Stimulated activated CD4-positive, alpha-beta T cell treated with anti-CD3 and anti-CD28 coated beads, TNF-alpha, amount 100 ng/mL, for 48 hours (primary cell): Measurements from ENCODE around the gene PSENEN.
A peak's percentile ranks its signal among the peaks of the same experiment; 100 is the strongest.

Source experiments
- DNase-seq, 3 donors: peaks; one replicate each; pipeline ENCODE4 v3.0.0-alpha.2; 2020; ENCODE audit warnings: low read depth in 3 of 3

The PSENEN gene

DNA sequence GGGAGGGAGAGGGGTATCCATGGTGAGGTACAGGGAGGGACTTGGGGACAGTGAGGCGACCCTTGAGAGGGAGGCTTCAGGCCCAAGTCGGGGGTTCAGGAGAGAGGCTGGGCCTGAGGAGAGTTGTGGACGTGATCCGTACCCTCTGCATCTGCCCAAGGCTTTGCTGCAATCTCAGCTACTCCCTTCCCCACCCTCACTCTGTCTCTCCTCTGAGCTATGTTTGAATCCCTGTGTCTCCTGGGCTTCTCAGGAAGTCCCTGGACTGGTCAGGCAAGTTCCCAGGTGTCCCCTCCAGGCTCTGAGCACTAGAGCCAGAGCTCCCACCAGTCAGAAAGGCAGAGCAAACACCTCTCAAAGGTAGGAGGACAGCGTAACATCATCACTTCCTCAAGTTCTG is 4.7 kb downstream of the PSENEN start:
- DNase-seq: no peak

DNA sequence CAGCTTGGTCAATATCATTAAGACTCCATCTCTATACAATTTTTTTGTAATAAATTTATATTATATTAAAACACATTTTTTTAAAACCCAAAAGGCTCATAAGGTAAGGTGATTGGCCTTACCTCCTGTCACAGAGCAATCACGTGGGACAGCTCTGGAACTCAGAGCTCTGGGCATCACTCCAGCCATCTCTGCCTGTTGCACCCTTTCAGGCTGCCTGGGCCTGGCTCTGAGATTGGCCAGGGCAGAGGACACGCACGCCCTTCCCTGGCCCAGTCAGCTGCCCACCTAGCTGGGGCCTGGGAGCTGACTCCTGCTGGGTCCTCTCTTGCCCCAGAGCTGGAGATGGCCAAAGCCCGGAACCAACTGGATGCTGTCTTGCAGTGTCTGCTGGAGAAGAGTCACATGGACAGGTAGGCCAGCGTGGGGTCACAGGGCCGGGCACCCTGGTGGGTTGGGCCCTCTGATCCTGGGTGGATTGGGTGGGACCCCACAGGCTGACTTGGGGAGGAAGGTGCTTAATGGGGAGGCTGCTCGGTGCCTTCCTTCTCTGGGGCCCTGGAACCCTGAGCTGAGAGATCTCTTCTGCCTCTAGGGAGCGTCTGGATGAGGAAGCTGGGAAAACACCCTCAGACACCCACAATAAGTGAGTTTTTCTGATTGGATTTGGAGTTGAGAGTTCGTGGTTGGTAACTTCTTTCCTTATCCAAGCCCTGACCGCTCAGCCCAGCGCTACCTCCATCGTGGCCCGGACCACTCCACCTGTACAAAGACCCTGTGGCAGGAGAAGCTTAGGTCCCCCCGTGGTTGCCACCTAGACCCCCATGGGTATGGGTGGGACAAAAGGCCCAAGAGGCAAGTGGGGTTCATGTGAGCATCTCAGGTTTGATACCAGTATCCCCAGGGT is 6.6 kb downstream of the PSENEN start:
- no peak for DNase-seq

DNA sequence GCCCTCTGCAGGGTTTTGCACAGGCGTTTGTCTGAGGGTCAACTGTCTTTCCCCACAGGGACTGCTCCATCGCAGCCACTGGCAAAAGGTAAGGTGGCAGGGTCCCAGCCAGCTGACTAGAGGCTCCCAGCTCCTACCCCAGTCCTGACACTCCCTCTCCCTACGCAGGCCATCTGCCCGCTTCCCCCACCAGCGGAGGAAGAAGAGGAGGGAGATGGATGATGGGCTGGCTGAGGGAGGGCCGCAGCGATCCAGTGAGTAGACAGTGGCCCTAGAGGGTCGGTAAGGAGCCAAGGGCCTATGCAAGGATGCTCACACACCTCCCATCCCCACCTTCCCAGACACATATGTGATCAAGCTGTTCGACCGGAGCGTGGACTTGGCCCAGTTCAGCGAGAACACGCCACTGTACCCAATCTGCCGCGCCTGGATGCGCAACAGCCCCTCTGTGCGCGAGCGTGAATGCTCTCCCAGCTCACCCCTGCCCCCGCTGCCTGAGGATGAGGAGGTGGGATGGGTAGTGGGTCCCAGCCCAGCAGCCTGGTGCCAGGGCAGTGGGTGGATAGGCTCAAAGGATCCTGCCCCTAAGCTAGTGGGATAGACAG is 7.4 kb downstream of the PSENEN start:
- no peak for DNase-seq

GRCh38 chr19:35753634-35754369 is 8.4 kb downstream of the PSENEN start:
- no peak for DNase-seq

GRCh38 chr19:35754370-35755130 is 9.1 kb downstream of the PSENEN start:
- DNase-seq: no peak

GRCh38 chr19:35755131-35755549 is 9.7 kb downstream of the PSENEN start:
- no peak for DNase-seq

GRCh38 chr19:35755550-35756376 is 10.3 kb downstream of the PSENEN start:
- DNase-seq: no peak

DNA sequence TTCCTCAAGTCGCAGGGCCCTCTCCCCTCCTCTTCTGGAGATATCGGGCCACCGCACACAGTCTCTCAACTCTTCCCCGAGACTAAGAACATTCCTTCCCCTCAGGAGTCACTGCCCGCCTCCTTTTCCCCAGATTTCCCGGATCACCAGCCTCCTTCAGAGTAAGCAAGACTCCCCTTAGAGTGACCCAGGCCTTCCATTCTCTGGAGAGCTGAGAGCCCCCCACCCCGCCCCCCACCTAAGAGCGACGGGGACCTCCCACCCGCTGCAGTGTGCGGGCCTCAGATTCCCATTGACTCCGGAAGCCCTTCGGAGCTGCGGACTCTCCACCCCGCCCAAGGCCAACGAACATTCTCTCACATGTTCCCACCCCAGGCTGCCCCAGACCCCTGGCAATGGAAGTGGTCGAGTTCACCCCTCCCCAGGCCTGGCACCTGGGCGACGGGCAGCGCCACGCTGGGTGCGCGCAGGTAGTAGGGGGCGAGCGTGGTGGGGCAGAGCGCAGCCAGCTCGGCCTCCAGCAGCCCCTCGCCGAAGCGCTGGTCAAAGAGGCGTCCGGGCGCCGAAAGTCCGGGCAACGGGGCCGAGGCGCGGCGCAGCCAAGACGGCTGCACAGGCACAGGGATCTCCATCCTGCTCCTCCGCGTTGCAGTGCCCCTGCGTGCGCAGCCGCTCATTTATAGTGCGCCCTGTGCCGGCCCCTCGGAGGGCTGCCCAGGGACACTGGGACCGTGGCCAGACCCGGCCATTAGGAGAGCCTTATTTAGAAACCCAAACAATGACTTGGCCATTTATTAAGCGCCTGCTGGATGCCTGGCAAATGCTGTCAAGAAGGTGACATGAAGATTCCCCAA is 11.2 kb downstream of the PSENEN start, which contains the start of gene HSPB6:
Gene HSPB6, minus strand, starts transcription at position 653 of the 854 bp plus-strand sequence. Its CDS starts 21 bp downstream, at position 632.
- no peak for DNase-seq

GRCh38 chr19:35757231-35757748 is 11.8 kb downstream of the PSENEN start:
- DNase-seq: no peak

DNA sequence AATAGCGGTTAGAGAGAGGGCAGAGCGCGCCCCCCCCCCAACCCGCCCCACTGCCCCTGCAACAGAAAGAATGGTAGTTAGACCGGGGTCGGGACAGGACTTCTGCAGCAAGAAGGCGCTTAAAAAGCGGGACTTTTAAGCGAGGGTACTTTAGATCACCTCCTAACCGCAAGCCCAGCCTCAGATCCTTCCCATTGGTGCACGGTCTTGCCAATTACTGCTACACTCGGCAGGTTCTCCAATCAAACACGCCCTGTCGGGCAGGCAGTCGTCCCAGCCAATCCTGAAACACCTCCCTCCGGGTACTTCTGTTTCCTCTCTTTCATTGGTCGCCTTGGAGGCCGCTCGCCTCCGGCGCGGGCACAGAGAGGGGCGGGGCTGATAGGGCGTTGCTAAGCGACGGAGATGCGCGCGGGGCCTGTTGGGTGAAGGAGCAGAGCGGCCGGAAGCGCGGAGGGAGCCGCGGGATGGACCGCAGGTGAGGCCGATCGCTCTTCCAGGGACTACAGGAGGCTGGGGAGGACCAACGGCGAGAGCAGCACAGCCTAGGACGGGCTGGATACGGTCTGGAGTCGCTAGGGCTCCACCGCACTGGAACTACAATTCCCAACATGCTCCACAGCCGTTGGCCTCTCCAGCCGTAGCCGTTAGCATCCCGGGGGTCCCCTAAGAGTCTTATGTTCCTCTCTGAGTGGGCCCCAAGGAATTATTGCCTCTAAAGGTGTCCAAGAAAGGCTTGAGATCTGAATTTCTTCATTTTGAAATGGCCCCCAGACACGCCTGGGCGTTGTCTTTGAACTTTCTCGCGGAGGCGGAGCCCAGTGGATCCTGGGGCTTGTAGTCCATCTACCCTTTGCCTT is 12.5 kb downstream of the PSENEN start, which contains the start of gene PROSER3:
Gene PROSER3, plus strand, starts transcription at position 428 of the 860 bp plus-strand sequence. Its CDS starts 40 bp downstream, at position 468.
- DNase-seq: peak; percentile 97 to 99 (median 97)

GRCh38 chr19:35759697-35760096 is 14.2 kb downstream of the PSENEN start:
- no peak for DNase-seq

GRCh38 chr19:35760711-35761349 is 15.4 kb downstream of the PSENEN start:
- DNase-seq: no peak

DNA sequence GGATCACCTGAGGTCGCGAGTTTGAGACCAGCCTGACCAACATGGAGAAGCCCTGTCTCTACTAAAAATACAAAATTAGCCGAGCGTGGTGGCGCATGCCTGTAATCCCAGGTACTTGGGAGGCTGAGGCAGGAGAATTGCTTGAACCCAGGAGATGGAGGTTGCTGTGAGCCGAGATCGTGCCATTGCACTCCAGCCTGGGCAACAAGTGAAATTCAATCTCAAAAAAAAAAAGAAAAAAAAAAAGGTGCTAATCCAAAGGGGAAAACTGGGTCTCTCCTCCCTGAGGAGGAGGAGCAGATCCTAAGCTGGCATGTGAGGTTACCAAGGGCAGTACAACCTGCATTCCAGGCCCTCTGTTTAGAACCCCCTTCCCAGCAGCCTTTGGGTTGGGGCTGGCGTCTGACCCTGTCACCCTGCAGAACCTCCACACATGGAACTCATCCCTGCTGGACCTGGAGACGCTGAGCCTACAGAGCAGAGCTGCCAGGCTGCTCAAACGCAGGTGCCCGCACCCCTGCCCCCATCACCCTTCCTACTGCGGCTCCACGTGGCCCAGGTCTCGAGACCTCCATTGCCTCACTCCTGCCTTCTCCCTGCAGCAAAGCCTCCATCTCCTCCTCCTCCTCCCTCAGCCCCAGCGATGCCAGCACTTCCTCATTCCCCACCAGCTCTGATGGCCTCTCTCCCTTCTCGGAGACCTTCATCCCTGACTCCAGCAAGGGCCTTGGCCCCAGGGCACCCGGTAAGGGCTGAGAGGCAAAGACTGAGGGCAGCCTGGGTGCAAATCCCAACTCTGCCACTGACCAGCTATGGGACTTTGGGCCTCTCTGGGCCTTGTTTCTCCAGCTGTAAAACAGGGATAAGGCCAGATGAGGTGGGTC is 19.2 kb downstream of the PSENEN start:
- DNase-seq: no peak

DNA sequence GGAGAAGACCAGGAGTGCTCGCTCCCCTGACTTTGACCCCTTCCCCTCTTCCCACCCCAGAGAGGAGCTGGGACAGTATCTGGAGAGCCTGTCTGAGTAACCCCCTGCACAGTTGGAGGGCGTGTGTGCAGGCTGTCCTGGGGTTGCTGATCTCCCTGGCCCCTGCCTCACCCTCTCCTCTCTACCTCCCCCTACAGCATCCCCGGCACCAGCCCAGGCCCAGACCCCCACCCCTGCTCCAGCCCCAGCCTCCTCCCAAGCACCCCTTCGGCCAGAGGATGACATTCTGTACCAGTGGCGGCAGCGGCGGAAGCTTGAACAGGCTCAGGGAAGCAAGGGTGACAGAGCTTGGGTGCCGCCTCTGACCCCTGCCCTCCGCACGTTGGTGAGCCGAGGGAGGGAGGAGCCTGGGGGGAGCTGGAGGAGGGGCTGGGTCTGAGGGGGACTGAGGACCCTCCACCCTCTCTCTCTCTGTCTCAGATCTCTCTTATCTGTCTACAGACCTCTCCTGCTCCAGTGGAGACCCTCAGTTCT is 21.2 kb downstream of the PSENEN start:
- no peak for DNase-seq

GRCh38 chr19:35767288-35768081 is 22.0 kb downstream of the PSENEN start:
- no peak for DNase-seq

DNA sequence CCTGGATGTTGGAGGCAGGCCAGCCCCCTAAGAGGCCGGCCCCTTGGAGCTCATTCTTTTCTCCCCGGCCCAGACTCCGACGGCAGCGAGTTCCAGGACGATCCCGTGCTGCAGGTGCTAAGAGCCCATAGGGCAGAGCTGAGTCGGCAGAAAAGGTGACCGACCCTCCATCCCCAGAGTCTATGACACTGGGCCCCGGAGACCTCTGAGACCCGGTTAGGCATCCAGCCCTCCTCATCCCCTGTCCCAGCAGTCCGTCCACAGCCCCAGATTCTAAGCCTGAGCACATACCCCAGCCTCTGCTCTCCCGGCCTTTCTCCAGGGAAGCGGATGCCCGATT is 22.6 kb downstream of the PSENEN start:
- DNase-seq: no peak
